Uterus (tissue), 4 donors: ENCODE data around the gene MYO1B. TPM values are rescaled to one million over a fixed set of nuclear protein-coding genes. Genes with fewer than 3 reads are reported as not detected.
"Not testable (repeated sequence)": the region's sequence is repeated elsewhere in the genome, so short reads cannot be mapped to it uniquely, and the experiment has no call there.

Experiments used
- DNase-seq, 2 donors: peaks; one replicate each; pipeline ENCODE4 v3.0.0-alpha.2; 2019 to 2020
- H3K27ac ChIP-seq, 2 donors: fragments of 200-600 bp; sonication (generic); 1 replicate in 1 of 2; 2 replicates in 1 of 2; pipeline ENCODE4 v1.5.1; 2016 to 2018
- H3K27me3 ChIP-seq, 2 donors: fragments of 200-600 bp; sonication (generic); one replicate each; pipeline ENCODE4 v1.5.1; 2018 to 2019; ENCODE audit warnings: control low read depth in 1 of 2
- H3K36me3 ChIP-seq, 2 donors: fragments of 200-600 bp; sonication (generic); one replicate each; pipeline ENCODE4 v1.5.1; 2019; ENCODE audit warnings: control low read depth in 1 of 2
- H3K4me1 ChIP-seq, 2 donors: fragments of 200-600 bp; sonication (generic); one replicate each; pipeline ENCODE4 v1.5.1; 2018 to 2019; ENCODE audit warnings: control low read depth in 1 of 2
- H3K4me3 ChIP-seq, 2 donors: fragments of 200-600 bp; sonication (generic); 1 replicate in 1 of 2; 2 replicates in 1 of 2; pipeline ENCODE4 v1.5.1; 2018 to 2019; ENCODE audit warnings: mild to moderate bottlenecking in 1 of 2
- H3K9me3 ChIP-seq, 2 donors: fragments of 200-600 bp; sonication (generic); one replicate each; pipeline ENCODE4 v1.5.1; 2019; ENCODE audit warnings: control low read depth in 1 of 2
- POLR2A ChIP-seq, 2 donors: fragments of 450-650 bp; IDR thresholded peaks; one replicate each; pipeline ENCODE4 v1.6.1; 2016; ENCODE audit warnings: antibody characterized with exemption in 2 of 2, mild to moderate bottlenecking in 1 of 2, moderate library complexity in 1 of 2
- intact Hi-C: fragments of 100-400 bp; cut with DNase I; formaldehyde crosslinking; loops from one replicate; pipeline ENCODE4 v1.15.1; 2023; ENCODE audit warnings: low total_unique reads
- total RNA-seq, 4 donors: library from RNA; depleted of rRNA in 3 of 4; stranded (reverse); fragments of >200 nt in 3 of 4; gene quantifications; one replicate each; pipeline versions ENCODE4 v1.1.0 to v1.2.4, GENCODE V29; 2014 to 2023
- TF ChIP-seq, protein P1 (sequence below), 4 experiments: fragments of 200-600 bp in 2 of 4; fragments of 450-650 bp in 2 of 4; sonication (generic) in 2 of 4; IDR thresholded peaks; one replicate each; pipeline ENCODE4 v1.5.1; 2016 to 2019; ENCODE audit warnings: antibody characterized with exemption in 4 of 4, mild to moderate bottlenecking in 2 of 4, moderate library complexity in 1 of 4
- donor health status: DM: yes; HTN: yes; CAD: no.

MYO1B gene
- total RNA-seq, 4 donors from 2014 or later, result 10.3 to 169 (median 29.5) TPM

DNA sequence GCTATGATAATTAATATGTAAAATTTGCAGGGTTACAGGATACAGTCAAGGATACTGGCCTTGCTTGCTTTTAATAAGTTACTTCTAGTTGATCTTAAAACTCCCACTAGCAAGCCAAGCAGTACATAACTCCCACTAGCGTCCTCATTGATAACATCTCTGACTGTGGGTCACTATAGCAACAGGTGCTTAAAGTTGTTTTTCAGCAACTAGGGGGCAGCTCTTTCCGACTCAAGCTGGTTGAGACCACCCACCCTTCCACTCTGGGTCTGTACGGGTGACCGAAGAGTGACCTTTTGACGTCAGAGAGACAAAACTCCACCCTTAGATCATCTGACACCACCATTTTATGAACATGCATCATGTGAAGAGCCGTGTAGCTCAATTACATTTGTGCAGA, 208.6 kb downstream of the MYO1B start:
- H3K27me3 ChIP-seq, result no peaks in the 10 kb centered on the region
- H3K4me1 ChIP-seq, result no peaks in the 10 kb centered on the region
- H3K27ac ChIP-seq, result no peak overlapping the region
- TF ChIP-seq POLR2A (IDR thresholded peaks at IDR 0.05), result no peak
- TF ChIP-seq, protein P1, sequence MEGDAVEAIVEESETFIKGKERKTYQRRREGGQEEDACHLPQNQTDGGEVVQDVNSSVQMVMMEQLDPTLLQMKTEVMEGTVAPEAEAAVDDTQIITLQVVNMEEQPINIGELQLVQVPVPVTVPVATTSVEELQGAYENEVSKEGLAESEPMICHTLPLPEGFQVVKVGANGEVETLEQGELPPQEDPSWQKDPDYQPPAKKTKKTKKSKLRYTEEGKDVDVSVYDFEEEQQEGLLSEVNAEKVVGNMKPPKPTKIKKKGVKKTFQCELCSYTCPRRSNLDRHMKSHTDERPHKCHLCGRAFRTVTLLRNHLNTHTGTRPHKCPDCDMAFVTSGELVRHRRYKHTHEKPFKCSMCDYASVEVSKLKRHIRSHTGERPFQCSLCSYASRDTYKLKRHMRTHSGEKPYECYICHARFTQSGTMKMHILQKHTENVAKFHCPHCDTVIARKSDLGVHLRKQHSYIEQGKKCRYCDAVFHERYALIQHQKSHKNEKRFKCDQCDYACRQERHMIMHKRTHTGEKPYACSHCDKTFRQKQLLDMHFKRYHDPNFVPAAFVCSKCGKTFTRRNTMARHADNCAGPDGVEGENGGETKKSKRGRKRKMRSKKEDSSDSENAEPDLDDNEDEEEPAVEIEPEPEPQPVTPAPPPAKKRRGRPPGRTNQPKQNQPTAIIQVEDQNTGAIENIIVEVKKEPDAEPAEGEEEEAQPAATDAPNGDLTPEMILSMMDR (IDR thresholded peaks at IDR 0.05), result no peak
- no peak overlapping the region for H3K4me3 ChIP-seq
- no peak for DNase-seq
- H3K36me3 ChIP-seq, result no peaks in the 10 kb centered on the region
- H3K9me3 ChIP-seq, result no peaks in the 10 kb centered on the region
- intact Hi-C loops, result no loop called here

DNA sequence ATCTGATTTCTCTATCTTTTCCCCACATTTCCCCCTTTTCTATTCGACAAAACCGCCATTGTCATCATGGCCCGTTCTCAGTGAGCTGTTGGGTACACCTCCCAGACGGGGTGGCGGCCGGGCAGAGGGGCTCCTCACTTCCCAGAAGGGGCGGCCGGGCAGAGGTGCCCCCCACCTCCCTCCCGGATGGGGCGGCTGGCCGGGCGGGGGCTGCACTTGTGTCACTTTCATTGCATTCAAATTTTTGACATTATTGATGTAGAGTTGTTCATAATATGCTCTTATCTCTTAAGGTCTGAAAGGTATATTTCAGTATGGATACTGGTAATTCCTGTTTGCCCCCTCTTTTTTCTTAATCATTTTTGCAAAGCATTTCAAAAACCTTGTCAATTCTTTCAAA, 211.3 kb downstream of the MYO1B start:
- intact Hi-C loops, H3K9me3 ChIP-seq, H3K4me1 ChIP-seq: not testable (repeated sequence)

DNA sequence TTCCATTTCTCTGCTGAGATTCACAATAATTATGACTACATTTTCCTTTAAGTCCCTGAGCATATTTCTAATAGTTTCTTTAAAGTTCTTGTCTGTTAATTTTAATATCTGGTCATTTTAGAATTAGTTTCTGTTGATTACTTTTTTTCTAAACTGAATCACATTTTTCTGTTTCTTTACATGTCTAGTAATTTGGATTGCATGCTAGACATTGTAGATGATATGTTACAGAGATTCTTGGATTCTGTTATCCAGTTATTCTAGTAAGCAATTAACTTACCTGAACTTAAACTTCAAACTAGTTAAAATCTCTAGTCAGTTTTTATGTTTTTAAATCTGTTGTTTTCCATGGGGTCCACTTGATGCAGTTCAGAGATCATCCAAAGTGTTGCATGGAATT, 214.0 kb downstream of the MYO1B start:
- no peak for DNase-seq
- peaks cover 0 to 3% of the 10 kb centered on the region in 2 donors for H3K9me3 ChIP-seq
- H3K4me1 ChIP-seq, result no peaks in the 10 kb centered on the region
- no peak overlapping the region for H3K4me3 ChIP-seq
- no peak overlapping the region for H3K27ac ChIP-seq
- H3K27me3 ChIP-seq, result no peaks in the 10 kb centered on the region
- H3K36me3 ChIP-seq, result no peaks in the 10 kb centered on the region
- intact Hi-C loops, result no loop called here
- TF ChIP-seq POLR2A (IDR thresholded peaks at IDR 0.05), result no peak
- TF ChIP-seq, protein P1 (IDR thresholded peaks at IDR 0.05), result no peak

More for the DNA sequence above, 211.3 kb downstream of the MYO1B start:
- not testable (repeated sequence) for H3K27me3 ChIP-seq, H3K4me3 ChIP-seq, H3K36me3 ChIP-seq, H3K27ac ChIP-seq, DNase-seq

DNA sequence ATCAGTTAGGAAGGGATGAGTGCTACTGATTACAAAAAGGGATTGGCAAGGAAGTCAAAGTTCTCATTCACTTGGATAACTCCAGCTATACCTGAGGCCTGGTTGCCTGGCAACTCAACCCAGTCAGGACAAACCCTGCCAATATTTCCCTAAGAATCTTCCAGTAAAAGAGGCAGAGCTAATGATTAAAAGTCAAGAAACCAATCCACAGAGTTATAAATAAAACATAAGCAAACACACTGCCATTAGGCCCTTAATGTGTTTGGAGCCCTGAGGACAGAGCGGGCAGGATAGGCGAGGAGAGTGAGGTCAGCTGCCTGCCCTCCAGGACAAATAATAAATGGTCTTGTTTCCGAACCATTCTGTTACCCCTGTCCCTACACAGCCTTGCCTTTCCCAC, 217.2 kb downstream of the MYO1B start:
- no peak for DNase-seq
- no peaks in the 10 kb centered on the region for H3K27me3 ChIP-seq
- intact Hi-C loops, result no loop called here
- no peak overlapping the region for H3K27ac ChIP-seq
- H3K9me3 ChIP-seq, result peaks cover 0 to 3% of the 10 kb centered on the region in 2 donors
- TF ChIP-seq, protein P1 (IDR thresholded peaks at IDR 0.05), result no peak
- no peak for TF ChIP-seq POLR2A (IDR thresholded peaks at IDR 0.05)
- no peak overlapping the region for H3K4me3 ChIP-seq
- no peaks in the 10 kb centered on the region for H3K36me3 ChIP-seq
- no peaks in the 10 kb centered on the region for H3K4me1 ChIP-seq

DNA sequence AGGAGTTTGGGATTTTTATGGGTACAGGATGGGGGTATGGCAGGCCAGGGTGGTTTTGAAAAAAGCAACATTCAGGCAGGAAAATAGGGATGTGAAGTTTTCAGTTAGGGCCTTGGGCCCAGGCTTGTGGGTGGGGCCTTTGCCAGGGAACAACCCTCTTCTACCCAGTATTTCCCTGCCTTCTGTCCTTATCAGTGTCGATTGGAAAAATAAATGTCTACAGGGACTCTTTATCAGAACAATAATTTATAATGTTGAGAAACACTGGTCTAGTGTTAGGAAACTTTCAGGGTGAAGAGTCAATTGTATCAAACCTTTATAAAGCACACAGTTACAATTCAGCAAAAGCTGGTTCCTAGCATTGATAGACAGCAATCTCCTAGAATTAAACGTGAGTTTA, 218.6 kb downstream of the MYO1B start:
- Histone ChIP-seq H3K27ac (no peak overlapping the region), H3K4me1 (no peaks in the 10 kb centered on the region), H3K9me3 (peaks cover 0 to 3% of the 10 kb centered on the region in 2 donors), H3K36me3 (no peaks in the 10 kb centered on the region), H3K4me3 (no peak overlapping the region), H3K27me3 (no peaks in the 10 kb centered on the region)
- no peak for DNase-seq
- TF ChIP-seq, protein P1 (IDR thresholded peaks at IDR 0.05), result no peak
- no peak for TF ChIP-seq POLR2A (IDR thresholded peaks at IDR 0.05)
- intact Hi-C loops, result no loop called here
